ENCODE measurements around the gene CCT8L2.
"Not testable (repeated sequence)": the region's sequence is repeated elsewhere in the genome, so short reads cannot be mapped to it uniquely, and the experiment has no call there.

CCT8L2 gene, protein sequence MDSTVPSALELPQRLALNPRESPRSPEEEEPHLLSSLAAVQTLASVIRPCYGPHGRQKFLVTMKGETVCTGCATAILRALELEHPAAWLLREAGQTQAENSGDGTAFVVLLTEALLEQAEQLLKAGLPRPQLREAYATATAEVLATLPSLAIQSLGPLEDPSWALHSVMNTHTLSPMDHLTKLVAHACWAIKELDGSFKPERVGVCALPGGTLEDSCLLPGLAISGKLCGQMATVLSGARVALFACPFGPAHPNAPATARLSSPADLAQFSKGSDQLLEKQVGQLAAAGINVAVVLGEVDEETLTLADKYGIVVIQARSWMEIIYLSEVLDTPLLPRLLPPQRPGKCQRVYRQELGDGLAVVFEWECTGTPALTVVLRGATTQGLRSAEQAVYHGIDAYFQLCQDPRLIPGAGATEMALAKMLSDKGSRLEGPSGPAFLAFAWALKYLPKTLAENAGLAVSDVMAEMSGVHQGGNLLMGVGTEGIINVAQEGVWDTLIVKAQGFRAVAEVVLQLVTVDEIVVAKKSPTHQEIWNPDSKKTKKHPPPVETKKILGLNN

GRCh38 chr22:16592710-16593109, at the start of gene CCT8L2:
Gene CCT8L2, minus strand, starts transcription at chr22:16592810. Its CDS starts 260 bp downstream, at chr22:16592550.
- DNase-seq (ENCODE audit: low spot score) = not testable (repeated sequence)

DNA sequence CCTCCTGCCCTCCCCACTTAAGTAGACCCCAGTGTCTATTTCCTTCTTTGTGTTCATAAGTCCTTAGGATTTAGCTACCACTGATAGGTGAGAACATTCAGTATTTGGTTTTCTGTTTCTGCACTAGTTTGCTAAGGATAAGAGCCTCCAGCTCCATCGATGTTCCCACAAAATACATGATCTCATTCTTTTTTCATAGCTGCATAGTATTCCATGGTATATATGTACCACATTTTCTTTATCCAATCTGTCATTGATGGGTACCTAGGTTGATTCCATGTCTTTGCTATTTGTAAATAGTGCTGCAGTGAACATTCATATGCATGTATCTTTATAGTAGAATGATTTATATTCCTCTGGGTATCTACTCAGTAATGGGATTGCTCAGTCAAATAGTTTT, 42.8 kb upstream of the CCT8L2 start:
- not testable (repeated sequence) for DNase-seq (ENCODE audit: low spot score)

DNA sequence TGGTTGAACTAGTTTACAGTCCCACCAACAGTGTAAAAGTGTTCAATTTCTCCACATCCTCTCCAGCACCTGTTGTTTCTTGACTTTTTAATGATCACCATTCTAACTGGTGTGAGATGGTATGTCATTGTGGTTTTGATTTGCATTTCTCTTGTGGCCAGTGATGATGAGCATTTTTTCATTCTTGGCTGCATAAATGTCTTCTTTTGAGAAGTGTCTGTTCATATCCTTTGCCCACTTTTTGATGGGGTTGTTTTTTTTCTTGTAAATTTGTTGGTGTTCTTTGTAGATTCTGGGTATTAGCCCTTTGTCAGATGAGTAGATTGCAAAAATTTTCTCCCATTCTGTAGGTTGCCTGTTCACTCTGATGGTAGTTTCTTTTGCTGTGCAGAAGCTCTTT, 41.5 kb upstream of the CCT8L2 start:
- DNase-seq (ENCODE audit: low spot score) = not testable (repeated sequence)

DNA sequence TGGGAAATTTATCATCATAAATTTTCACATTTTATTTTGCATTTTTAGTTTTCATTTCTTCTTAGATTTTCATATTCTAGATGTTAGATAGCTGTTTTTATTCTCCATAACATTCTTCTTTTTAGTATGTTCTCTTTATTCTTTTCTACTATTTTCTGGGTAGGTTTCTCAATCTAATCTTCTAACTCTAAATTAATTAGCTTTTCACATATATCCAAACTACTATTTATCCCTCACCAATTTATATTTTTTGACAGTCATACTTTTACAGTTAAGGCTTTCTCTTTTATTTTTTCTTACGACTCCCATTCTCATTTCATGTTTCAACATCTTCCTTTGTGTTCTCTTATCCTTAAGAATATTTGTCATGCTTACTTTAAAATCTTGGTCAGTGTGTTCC, 35.9 kb upstream of the CCT8L2 start:
- DNase-seq (ENCODE audit: low spot score) = not testable (repeated sequence)

- DNase-seq (ENCODE audit: low spot score) = not testable (repeated sequence)
Measured at GRCh38 chr22:16625018-16625417, 32.4 kb upstream of the CCT8L2 start.

- not testable (repeated sequence) for DNase-seq (ENCODE audit: low spot score)
Measured at GRCh38 chr22:16623595-16623994, 31.0 kb upstream of the CCT8L2 start.

DNA sequence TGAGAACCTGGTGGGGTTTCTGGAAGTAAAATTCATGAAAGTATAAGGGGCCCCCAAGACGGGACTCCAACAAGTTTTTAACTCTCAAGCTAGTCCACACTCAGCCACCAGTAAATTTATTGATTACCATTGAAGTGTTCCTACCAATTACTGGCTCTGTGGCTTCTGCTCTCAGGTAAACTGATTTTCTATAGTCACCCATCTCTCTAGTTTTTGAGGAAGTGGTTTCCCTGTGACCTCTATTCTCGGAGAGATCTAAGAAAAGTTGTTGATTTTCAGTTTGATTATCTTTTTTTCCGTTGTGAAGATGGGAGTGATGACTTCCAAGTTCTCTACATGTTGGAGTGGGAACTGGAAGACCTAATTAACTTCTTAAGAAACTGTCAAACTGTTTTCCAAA, 24.9 kb upstream of the CCT8L2 start:
- not testable (repeated sequence) for DNase-seq (ENCODE audit: low spot score)

DNA sequence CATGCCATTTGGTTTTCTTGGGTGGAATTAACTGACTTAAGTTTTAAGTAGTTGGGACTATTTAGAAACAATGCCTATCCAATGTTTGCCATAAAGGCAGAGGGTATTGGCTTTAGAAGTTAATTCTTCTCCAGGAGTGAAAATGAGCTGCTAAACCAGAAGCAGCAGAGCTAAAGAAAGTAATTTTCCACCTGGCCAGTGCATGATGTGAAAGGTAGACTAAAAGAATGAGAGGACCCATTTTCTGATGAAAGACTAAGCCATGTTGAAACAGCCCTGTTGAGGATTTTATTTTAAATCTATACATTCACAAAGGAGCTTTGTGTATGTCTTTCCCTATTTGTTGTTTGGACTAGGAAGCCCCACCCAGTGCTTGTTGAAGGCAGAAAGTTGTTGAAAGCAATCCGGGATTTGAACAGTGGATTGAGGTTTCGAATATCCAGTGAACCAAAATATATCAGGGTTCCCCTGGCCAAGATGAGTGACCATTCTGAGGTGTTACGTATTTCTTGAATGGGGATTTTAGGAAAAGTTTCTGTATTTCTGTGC, 23.9 kb upstream of the CCT8L2 start:
- DNase-seq (ENCODE audit: low spot score) = not testable (repeated sequence)

DNA sequence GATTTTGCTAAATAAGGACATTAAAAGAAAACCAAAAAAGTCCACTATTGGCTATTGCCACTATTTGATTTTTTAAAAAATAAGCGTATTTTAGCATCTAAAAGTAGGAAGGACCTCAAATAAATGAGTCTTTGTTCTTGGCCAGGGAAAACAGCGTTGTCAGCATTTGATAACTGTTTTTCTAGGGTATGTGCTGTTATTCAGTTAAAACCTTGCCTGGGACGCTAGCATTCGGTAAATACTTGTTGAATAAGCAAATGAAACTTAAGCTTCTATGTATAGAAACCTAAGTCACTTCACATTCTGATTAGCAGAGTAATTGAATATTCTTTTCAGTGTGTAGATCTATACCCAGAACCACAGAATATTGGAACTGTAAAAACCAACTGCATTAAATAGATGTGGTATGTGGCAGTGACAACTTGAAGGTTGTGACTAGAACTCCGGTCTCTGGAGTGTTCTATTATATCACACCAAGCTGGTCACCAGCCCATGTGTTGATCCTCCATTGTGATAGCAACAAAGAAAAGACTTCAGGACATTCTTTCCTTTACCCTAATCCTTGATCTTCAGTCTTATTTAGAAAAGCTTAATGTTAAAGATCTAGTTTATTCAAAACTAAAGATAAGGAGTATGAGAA, 23.1 kb upstream of the CCT8L2 start:
- DNase-seq (ENCODE audit: low spot score) = not testable (repeated sequence)

GRCh38 chr22:16609548-16610261, 17.1 kb upstream of the CCT8L2 start:
- DNase-seq (ENCODE audit: low spot score) = no peak

DNA sequence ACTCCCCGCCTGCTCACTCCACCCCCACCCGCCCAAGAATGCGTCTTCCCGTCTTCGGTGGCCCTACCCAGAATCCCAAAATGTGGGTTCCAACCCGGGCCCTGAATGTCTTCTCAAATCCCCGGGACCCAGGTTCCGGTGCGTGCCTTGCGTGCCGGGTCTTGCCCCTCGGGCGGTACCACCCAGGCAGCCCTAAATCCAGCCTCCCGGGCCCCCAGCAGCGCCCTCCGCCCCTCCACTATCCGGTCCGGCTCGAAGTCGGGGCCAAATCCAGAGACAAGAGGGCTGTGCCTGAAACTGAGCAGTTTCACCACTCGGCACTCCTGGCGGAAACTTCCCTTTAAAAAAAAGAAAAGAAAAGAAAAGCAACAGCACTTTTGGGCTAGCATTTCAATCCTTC, 16.3 kb upstream of the CCT8L2 start:
- DNase-seq (ENCODE audit: low spot score) = no peak

GRCh38 chr22:16604257-16604998, 11.8 kb upstream of the CCT8L2 start:
- DNase-seq (ENCODE audit: low spot score) = not testable (repeated sequence)

DNA sequence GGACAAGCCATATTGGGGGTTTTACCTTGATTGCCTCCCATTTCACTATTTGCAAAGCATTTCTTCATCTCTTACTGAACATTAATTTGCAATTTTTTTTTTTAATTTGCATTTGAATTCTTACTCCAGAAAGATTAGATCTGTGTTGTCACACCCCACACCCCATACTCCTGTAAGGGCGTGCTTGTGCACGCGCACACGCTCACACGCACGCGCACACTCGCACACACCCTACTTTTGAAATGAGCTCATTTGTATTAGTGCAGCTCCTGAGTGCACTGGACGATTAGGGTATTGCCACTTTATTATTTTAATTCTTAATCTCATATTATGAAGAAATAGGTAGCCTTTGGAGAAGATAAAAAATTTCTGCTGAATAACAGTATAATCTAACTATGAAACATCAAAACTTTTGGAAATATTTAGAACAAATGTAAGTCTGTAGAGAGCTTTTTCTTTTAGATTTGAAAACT, 11.2 kb upstream of the CCT8L2 start:
- not testable (repeated sequence) for DNase-seq (ENCODE audit: low spot score)

DNA sequence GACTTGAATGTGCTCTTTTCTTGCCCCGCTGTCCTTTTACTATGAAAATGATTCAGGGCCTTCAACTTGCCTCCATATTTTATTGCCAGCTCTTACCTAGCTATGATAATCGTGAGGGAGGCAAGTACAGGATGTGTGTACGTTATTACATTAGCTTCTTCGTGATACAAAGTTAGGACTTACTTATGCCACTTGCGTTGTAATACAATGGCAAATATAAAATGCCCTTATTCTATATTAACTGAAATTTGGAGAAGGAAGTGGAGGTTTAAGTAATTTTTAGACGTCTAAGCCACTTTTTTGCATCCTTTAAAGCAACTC, 10.8 kb upstream of the CCT8L2 start:
- no peak for DNase-seq (ENCODE audit: low spot score)

DNA sequence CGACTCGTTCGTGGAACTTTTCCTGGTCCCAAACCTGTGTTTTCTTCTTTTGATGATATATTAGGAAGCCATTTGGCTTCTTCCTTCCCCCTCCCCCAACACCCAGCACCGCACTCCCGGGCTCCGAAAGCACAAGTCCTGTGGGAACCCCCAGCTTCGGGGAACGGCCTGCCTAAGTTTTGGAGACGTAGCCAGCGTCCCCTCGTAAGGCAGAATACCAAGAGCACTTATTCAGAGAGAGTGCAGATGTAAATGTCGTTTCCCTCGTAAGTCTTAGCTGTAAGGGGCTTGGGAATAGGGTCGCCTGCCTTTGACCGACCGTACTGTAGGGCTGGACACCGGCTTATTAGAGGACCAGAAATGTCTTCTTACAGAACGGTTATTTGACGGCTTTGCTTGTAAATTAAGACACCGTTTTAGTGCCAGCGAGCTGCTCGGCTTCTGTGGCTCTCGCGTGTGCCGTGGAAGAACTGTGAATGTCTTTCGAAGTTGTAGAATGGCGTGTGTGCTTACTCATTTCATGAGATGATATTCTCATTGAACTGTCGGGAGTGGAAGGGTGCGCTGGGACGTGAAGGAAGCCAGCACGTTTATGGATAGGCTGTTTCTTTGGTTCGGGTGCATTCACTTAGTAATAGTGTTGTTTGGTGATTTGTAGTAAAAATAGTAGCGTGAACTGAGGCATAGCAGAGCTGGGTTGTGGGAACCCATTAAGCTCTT, 10.3 kb upstream of the CCT8L2 start:
- not testable (repeated sequence) for DNase-seq (ENCODE audit: low spot score)

GRCh38 chr22:16602224-16602727, 9.7 kb upstream of the CCT8L2 start:
- DNase-seq (ENCODE audit: low spot score) = not testable (repeated sequence)

- DNase-seq (ENCODE audit: low spot score) = no peak
Measured at GRCh38 chr22:16601437-16602223, 9.0 kb upstream of the CCT8L2 start.

GRCh38 chr22:16600644-16601436, 8.2 kb upstream of the CCT8L2 start:
- DNase-seq (ENCODE audit: low spot score) = not testable (repeated sequence)

GRCh38 chr22:16599648-16600047, 7.0 kb upstream of the CCT8L2 start:
- DNase-seq (ENCODE audit: low spot score) = not testable (repeated sequence)
